ENCODE data around the gene LDHAL6B. TPM values are rescaled to one million over a fixed set of nuclear protein-coding genes. Genes with fewer than 3 reads are reported as not detected.
A peak's percentile ranks its signal among the peaks of the same experiment; 100 is the strongest.

The LDHAL6B gene
- total RNA-seq, 3 donors from 2014 or later, result not detected

GRCh38 chr15:59255680-59256336 lies 49.2 kb downstream of the LDHAL6B start:
- TF ChIP-seq, protein P1, sequence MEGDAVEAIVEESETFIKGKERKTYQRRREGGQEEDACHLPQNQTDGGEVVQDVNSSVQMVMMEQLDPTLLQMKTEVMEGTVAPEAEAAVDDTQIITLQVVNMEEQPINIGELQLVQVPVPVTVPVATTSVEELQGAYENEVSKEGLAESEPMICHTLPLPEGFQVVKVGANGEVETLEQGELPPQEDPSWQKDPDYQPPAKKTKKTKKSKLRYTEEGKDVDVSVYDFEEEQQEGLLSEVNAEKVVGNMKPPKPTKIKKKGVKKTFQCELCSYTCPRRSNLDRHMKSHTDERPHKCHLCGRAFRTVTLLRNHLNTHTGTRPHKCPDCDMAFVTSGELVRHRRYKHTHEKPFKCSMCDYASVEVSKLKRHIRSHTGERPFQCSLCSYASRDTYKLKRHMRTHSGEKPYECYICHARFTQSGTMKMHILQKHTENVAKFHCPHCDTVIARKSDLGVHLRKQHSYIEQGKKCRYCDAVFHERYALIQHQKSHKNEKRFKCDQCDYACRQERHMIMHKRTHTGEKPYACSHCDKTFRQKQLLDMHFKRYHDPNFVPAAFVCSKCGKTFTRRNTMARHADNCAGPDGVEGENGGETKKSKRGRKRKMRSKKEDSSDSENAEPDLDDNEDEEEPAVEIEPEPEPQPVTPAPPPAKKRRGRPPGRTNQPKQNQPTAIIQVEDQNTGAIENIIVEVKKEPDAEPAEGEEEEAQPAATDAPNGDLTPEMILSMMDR (IDR thresholded peaks at IDR 0.05), result no peak
- intact Hi-C loops (cut with DNase I, micrococcal nuclease), result no loop called here

GRCh38 chr15:59256482-59256881 lies 49.8 kb downstream of the LDHAL6B start:
- peaks cover 39% of the 10 kb centered on the region for H3K4me1 ChIP-seq (ENCODE audit: low read depth)
- no peak overlapping the region for H3K4me3 ChIP-seq
- intact Hi-C loops (cut with DNase I, micrococcal nuclease), result no loop called here
- H3K9me3 ChIP-seq, result no peaks in the 10 kb centered on the region
- ATAC-seq, result peak; percentile 73
- TF ChIP-seq, protein P1 (IDR thresholded peaks at IDR 0.05), result no peak
- DNase-seq, result peak in 1 of 3 donors; percentile 48
- H3K36me3 ChIP-seq (ENCODE audit: low read depth), result no peaks in the 10 kb centered on the region

More at GRCh38 chr15:59255680-59256336, 49.2 kb downstream of the LDHAL6B start:
- H3K4me3 ChIP-seq, result no peak overlapping the region
- ATAC-seq, result peak; percentile 91
- DNase-seq, result peak in 1 of 3 donors; percentile 87
- H3K9me3 ChIP-seq, result no peaks in the 10 kb centered on the region
- H3K4me1 ChIP-seq (ENCODE audit: low read depth), result peaks cover 38% of the 10 kb centered on the region
- H3K36me3 ChIP-seq (ENCODE audit: low read depth), result no peaks in the 10 kb centered on the region

DNA sequence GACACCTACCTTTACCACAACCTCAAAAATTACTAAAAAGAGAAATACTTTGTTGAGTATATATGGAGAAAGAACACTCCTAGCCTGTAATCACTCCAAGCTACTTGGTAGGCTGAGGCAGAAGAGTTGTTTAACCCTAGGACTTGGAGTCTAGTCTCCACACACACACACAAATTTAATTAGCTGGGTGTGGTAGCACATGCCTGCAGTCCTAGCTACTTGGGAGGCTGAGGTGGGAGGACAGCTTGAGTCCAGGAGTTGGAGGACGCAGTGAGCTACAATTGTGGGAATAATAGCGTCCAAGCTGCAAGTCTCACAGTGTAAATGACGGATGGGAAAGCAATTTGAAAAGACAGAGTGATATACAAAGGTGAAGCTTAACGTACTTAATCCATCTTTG lies 50.5 kb downstream of the LDHAL6B start:
- Histone ChIP-seq H3K9me3 (no peaks in the 10 kb centered on the region), H3K4me1 (ENCODE audit: low read depth) (peaks cover 39% of the 10 kb centered on the region), H3K36me3 (ENCODE audit: low read depth) (no peaks in the 10 kb centered on the region), H3K4me3 (no peak overlapping the region)
- TF ChIP-seq, protein P1 (IDR thresholded peaks at IDR 0.05), result no peak
- intact Hi-C loops (cut with DNase I, micrococcal nuclease), result no loop called here
- DNase-seq (no peak), ATAC-seq (no peak)

Small RNA genes lying within 50 kb of the gene (microRNA-seq; reads per million reads assigned to microRNA genes)
- gene MIR2116, result 2.8 reads per million, percentile 11 among the genes with 10 or more reads in this experiment

Other genes starting within 250 kb of the LDHAL6B start
- gene RNF111, start 219.2 kb upstream of the LDHAL6B start, total RNA-seq, result 10 to 100 TPM; 25.7 to 39.6 (median 37.8) TPM
- 10 to 100 TPM in 1 of 3 donors, 1 to 10 TPM in 2; 3.0 to 29.3 (median 8.7) TPM for gene CCNB2, start 101.7 kb upstream of the LDHAL6B start, total RNA-seq
- gene MYO1E, start 166.0 kb downstream of the LDHAL6B start, total RNA-seq, result 100 to 1,000 TPM; 189 to 325 (median 283) TPM
- 10 to 100 TPM in 1 of 3 donors, 1 to 10 TPM in 2; 4.1 to 10.3 (median 9.7) TPM for gene FAM81A, start 231.3 kb downstream of the LDHAL6B start, total RNA-seq